ENCODE results near the gene DUOXA2.

DUOXA2 gene

GRCh38 chr15:45126535-45127158 lies 12.5 kb downstream of the DUOXA2 start:
- TF ChIP-seq GATA3 (IDR thresholded peaks at IDR 0.05; ENCODE audit: low read depth, low read length): no peak
- TF ChIP-seq GATA2 (IDR thresholded peaks at IDR 0.05; ENCODE audit: low read depth, low read length): no peak

GRCh38 chr15:45128971-45129639 lies 15.0 kb downstream of the DUOXA2 start:
- TF ChIP-seq GATA3 (IDR thresholded peaks at IDR 0.05; ENCODE audit: low read depth, low read length): no peak
- no peak for TF ChIP-seq GATA2 (IDR thresholded peaks at IDR 0.05; ENCODE audit: low read depth, low read length)

GRCh38 chr15:45129651-45130129 lies 15.6 kb downstream of the DUOXA2 start, which contains the start of the genes DUOX1 and DUOXA1:
DUOX1 (plus strand) TSS chr15:45129994; CDS start chr15:45131967, 1,973 bp downstream.
DUOXA1 (minus strand) TSS chr15:45129879; CDS start chr15:45123014, 6,865 bp downstream.
- TF ChIP-seq GATA2 (IDR thresholded peaks at IDR 0.05; ENCODE audit: low read depth, low read length): no peak
- no peak for TF ChIP-seq GATA3 (IDR thresholded peaks at IDR 0.05; ENCODE audit: low read depth, low read length)

GRCh38 chr15:45130291-45131000 lies 16.3 kb downstream of the DUOXA2 start:
- TF ChIP-seq GATA3 (IDR thresholded peaks at IDR 0.05; ENCODE audit: low read depth, low read length): no peak
- TF ChIP-seq GATA2 (IDR thresholded peaks at IDR 0.05; ENCODE audit: low read depth, low read length): no peak

GRCh38 chr15:45131510-45131909 lies 17.4 kb downstream of the DUOXA2 start:
- TF ChIP-seq GATA3 (IDR thresholded peaks at IDR 0.05; ENCODE audit: low read depth, low read length) (no peak), GATA2 (IDR thresholded peaks at IDR 0.05; ENCODE audit: low read depth, low read length) (no peak)

- no peak for TF ChIP-seq GATA3 (IDR thresholded peaks at IDR 0.05; ENCODE audit: low read depth, low read length)
- TF ChIP-seq GATA2 (IDR thresholded peaks at IDR 0.05; ENCODE audit: low read depth, low read length): peak; percentile 59; the same call in 1 of the 2 replicates
Observed at GRCh38 chr15:45132844-45133560, 18.9 kb downstream of the DUOXA2 start.

- TF ChIP-seq GATA3 (IDR thresholded peaks at IDR 0.05; ENCODE audit: low read depth, low read length): no peak
- no peak for TF ChIP-seq GATA2 (IDR thresholded peaks at IDR 0.05; ENCODE audit: low read depth, low read length)
Observed at GRCh38 chr15:45133561-45133920, 19.4 kb downstream of the DUOXA2 start.

- TF ChIP-seq GATA2 (IDR thresholded peaks at IDR 0.05; ENCODE audit: low read depth, low read length) (no peak), GATA3 (IDR thresholded peaks at IDR 0.05; ENCODE audit: low read depth, low read length) (no peak)
Observed at GRCh38 chr15:45134046-45134445, 19.9 kb downstream of the DUOXA2 start.

GRCh38 chr15:45134682-45135604 lies 20.8 kb downstream of the DUOXA2 start:
- no peak for TF ChIP-seq GATA2 (IDR thresholded peaks at IDR 0.05; ENCODE audit: low read depth, low read length)
- no peak for TF ChIP-seq GATA3 (IDR thresholded peaks at IDR 0.05; ENCODE audit: low read depth, low read length)

- no peak for TF ChIP-seq GATA2 (IDR thresholded peaks at IDR 0.05; ENCODE audit: low read depth, low read length)
Observed at GRCh38 chr15:45136378-45136764, 22.2 kb downstream of the DUOXA2 start.

- TF ChIP-seq GATA2 (IDR thresholded peaks at IDR 0.05; ENCODE audit: low read depth, low read length) (peak; percentile 70), GATA3 (IDR thresholded peaks at IDR 0.05; ENCODE audit: low read depth, low read length) (no peak)
Observed at GRCh38 chr15:45137703-45138102, 23.6 kb downstream of the DUOXA2 start.

- TF ChIP-seq GATA3 (IDR thresholded peaks at IDR 0.05; ENCODE audit: low read depth, low read length) (no peak), GATA2 (IDR thresholded peaks at IDR 0.05; ENCODE audit: low read depth, low read length) (no peak)
Observed at GRCh38 chr15:45138814-45139765, 25.0 kb downstream of the DUOXA2 start.
